HG02588 (cell line): ENCODE data around the gene MCM3.

ENCODE experiments used
- ATAC-seq: cut with Tn5 transposase; IDR thresholded peaks from one replicate; pipeline ENCODE4 v1.9.1; 2021; ENCODE audit warnings: mild to moderate bottlenecking, moderate library complexity; ENCODE audit not compliant: unreplicated experiment

Gene MCM3

GRCh38 chr6:52254731-52255378, 29.7 kb downstream of the MCM3 start:
- no peak for ATAC-seq

DNA sequence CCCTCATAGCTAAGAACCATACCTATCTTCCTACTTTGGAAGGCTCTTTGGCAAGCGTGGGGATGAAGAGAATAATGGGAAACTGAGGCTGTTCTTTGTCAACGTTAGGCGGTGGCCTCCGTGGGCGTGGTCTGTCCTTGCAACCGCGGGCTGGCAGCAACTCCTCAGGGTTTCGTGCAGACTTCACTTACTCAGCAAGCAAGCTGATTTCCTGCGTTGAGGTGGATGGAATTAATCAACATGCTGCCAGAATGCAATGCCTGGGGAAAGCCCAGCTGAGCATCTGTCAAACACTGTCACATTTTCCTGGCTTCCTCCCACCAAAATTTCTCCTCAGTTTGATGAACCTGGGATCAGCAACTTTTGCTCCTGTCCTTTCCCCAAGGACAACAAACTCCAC, 31.0 kb downstream of the MCM3 start:
- ATAC-seq, result no peak

DNA sequence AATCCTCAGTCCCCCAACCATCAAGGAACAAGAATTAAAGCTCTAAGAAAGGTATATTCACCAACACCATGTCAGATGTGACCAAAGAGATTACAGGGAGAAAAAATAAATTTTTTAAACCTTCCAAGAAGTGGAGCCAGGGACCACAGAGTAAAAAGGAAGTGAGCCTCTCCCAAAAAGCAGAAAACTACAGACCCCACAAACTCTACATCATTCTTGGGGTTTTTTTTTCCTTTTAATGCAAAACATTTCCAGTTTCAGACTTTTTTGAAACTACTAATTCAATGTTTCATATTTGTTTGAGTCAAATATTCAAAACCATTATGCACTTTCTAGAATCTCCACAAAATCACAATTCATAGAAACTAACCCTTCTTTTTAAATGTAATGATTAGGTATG, 33.4 kb downstream of the MCM3 start:
- no peak for ATAC-seq

DNA sequence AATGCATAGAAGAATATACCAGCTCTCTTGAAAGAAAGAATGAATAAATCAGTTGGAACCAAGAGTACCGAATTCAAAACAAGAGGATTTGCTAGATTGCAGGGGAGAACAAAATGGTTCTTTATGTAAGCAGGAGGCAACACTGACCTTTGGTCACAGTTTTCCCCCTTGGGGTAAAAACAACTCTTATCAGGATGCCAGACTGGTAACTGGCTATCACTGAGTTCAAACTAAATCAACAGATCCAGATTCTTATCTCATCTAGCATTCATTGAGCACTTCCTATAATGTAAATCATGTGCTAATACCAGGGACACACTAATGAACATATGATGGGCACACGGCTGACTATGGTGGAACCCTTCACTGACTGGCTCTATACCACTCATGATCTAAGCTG, 35.5 kb downstream of the MCM3 start:
- ATAC-seq, result no peak

- no peak for ATAC-seq
Measured at GRCh38 chr6:52245425-52245824, 39.1 kb downstream of the MCM3 start.

DNA sequence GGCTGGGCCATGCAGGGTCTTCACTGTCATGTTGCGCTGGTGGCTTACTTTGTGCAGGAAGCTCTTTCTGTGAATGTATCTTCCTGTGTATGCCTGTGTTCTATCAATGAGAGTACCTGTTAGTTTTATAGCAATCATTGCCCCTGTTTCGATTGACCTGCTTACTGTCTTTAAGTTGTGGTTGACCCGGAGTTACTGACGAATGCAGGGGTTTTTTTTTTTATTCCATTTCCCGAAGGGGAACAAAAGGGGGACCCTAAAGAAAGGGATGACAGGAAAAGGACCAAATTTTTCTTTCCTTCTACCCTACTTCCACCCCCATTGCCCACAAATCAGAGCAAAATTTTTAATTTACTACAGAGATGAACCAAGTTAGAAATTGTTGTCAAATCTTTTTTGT, 40.1 kb downstream of the MCM3 start, which contains the start of gene IL17F:
IL17F (minus strand) TSS at position 101 of the 400 bp plus-strand sequence; CDS start at position 30, 71 bp downstream.
- no peak for ATAC-seq

DNA sequence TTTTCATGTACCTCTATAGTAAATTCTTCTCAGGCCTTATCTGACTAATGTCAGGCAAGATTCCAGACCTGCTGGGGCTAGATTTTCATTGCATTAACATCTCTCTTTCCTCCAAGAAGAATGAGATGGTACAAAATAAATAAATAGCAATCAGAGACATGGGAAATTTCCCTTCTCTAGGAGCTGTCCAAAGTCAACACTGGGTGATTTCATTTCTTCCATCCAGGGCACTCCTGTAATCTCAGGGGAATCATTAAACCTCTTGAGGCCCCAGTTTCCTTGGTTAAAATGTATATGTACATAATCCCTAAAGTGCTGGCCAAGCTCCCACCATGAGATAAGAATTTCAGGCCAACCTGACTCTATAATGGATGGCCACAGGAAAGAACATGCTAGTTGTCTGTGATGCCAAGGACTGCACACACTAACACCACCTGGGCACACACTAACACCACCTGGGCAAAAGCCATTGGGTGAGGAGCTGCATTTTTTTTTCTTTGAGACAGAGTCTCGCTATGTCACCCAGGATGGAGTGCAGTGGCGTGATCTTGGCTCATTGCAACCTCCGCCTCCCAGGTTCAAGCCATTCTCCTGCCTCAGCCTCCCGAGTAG, 41.2 kb downstream of the MCM3 start:
- no peak for ATAC-seq

GRCh38 chr6:52241819-52242218, 42.7 kb downstream of the MCM3 start:
- no peak for ATAC-seq

- ATAC-seq, result peak; percentile 87
Measured at GRCh38 chr6:52233975-52234823, 50.3 kb downstream of the MCM3 start.

GRCh38 chr6:52233005-52233404, 51.5 kb downstream of the MCM3 start:
- no peak for ATAC-seq

- no peak for ATAC-seq
Measured at GRCh38 chr6:52231406-52232127, 53.0 kb downstream of the MCM3 start.

GRCh38 chr6:52230685-52231084, 53.9 kb downstream of the MCM3 start:
- ATAC-seq, result no peak

DNA sequence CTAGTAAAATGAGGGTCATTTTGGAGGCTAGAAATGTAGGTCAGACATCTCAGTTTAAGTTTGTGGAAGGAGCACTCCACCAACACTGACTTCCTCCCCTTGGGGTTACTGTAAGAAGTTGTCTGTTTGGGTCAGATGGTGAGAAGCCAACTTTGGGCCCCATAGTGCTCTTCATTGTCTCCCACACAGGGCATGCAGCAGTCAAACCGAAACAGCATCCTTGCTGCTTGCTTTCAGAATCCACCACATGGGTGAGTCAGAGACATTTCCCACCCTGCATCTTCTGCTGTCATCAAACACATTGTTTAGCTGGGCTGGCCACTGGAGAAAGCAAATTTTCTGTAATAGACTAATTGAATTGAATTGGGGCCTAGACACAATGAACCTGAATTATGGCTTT, 57.0 kb downstream of the MCM3 start:
- peak; percentile 100 for ATAC-seq

DNA sequence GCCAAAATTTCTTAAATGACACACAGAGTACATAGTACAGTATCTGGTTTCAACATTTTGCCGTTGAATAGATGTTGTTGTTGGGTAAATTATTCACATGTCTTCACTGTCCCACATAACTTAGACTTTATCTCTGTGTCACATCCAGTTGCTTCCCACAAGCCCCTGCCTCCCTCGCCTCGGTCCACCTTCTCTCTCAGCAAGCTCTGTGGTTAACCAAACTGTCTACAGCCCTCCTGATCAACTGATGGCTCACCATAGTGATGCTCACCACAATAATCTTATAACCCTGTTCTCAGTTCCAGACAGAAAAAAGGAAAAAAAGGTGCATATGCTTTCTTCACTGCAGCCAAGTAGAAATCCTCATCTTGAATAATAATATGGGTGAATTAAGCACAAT, 63.2 kb downstream of the MCM3 start:
- ATAC-seq, result peak; percentile 58

DNA sequence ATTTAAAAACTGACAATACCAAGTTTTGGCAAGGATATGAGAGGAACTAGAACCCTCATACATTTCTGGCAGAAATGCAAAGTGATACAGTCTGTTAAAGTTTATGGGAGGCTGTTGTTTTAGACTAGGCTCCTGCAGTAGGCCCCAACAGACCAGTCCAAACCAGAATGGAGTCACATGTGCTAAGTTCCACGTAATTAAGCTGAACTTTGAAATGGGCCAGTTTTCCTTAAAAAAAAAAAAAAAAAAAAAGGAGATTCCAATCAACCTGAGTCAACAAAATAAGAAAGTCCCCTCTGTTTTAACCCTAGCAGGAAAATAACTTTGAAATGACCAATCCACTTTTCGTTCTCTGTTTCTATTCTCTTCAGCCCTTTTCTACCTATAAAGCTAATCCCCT, 66.8 kb downstream of the MCM3 start:
- no peak for ATAC-seq

- ATAC-seq, result no peak
Measured at GRCh38 chr6:52216932-52217575, 67.5 kb downstream of the MCM3 start.

GRCh38 chr6:52215787-52216186, 68.8 kb downstream of the MCM3 start:
- ATAC-seq, result no peak
